GM23338 (cell line): ENCODE results near the gene TAF1B. TPM values are rescaled to one million over a fixed set of nuclear protein-coding genes. Genes with fewer than 3 reads are reported as not detected.

Experiments used
- ATAC-seq: fragments of 200-7000 bp; cut with Tn5 transposase; 3 replicates; pipeline ENCODE4 v1.9.1; 2020
- DNase-seq: peaks from one replicate; pipeline ENCODE4 v3.0.0-alpha.2; 2015; ENCODE audit warnings: low spot score
- H2AFZ ChIP-seq: fragments of 200-600 bp; sonication (generic); 2 replicates; pipeline ENCODE4 v1.8.0; 2016; ENCODE audit warnings: antibody characterized with exemption, mild to moderate bottlenecking, moderate library complexity
- H3F3A ChIP-seq: fragments of 200-600 bp; sonication (generic); replicated peaks from 2 replicates; pipeline ENCODE4 v1.8.0; 2017; ENCODE audit warnings: antibody characterized with exemption, mixed run types, low read depth
- H3K27ac ChIP-seq: fragments of 200-600 bp; sonication (generic); 2 replicates; pipeline ENCODE4 v1.6.1; 2016; ENCODE audit warnings: low read depth
- H3K27me3 ChIP-seq: fragments of 200-600 bp; sonication (generic); 2 replicates; pipeline ENCODE4 v1.8.0; 2016; ENCODE audit warnings: mild to moderate bottlenecking, mixed run types, moderate library complexity; ENCODE audit not compliant: insufficient read depth
- H3K36me3 ChIP-seq: fragments of 200-600 bp; sonication (generic); 2 replicates; pipeline ENCODE4 v1.8.0; 2016; ENCODE audit warnings: mild to moderate bottlenecking; ENCODE audit not compliant: insufficient read depth
- H3K4me1 ChIP-seq: fragments of 200-600 bp; sonication (generic); 2 replicates; pipeline ENCODE4 v1.8.0; 2016; ENCODE audit warnings: mild to moderate bottlenecking, moderate library complexity; ENCODE audit not compliant: insufficient read depth
- H3K4me2 ChIP-seq: fragments of 200-600 bp; sonication (generic); 2 replicates; pipeline ENCODE4 v1.7.1; 2017; ENCODE audit warnings: mixed run types
- H3K4me3 ChIP-seq: fragments of 200-600 bp; sonication (generic); 2 replicates; pipeline ENCODE4 v1.6.1; 2016; ENCODE audit warnings: mixed run types
- H3K79me2 ChIP-seq: fragments of 200-600 bp; sonication (generic); replicated peaks from 2 replicates; pipeline ENCODE4 v1.8.0; 2017; ENCODE audit warnings: mild to moderate bottlenecking; ENCODE audit not compliant: insufficient read depth
- H3K9me2 ChIP-seq: fragments of 200-600 bp; sonication (generic); 2 replicates; pipeline ENCODE4 v1.8.0; 2017; ENCODE audit not compliant: insufficient read depth
- H4K20me1 ChIP-seq: fragments of 200-600 bp; sonication (generic); replicated peaks from 2 replicates; pipeline ENCODE4 v1.8.0; 2017; ENCODE audit warnings: mild to moderate bottlenecking; ENCODE audit not compliant: insufficient read depth
- H3K27ac Mint-ChIP-seq: 2 replicates; pipeline ENCODE4 v1.8.0; 2020; ENCODE audit warnings: inconsistent platforms, mild to moderate bottlenecking, moderate library complexity, mixed read lengths
- H3K27me3 Mint-ChIP-seq: 3 replicates; pipeline ENCODE4 v1.8.0; 2022; ENCODE audit warnings: low read depth, mild to moderate bottlenecking, moderate library complexity, mixed read lengths, inconsistent platforms; ENCODE audit not compliant: insufficient read depth, poor library complexity
- H3K36me3 Mint-ChIP-seq: 3 replicates; pipeline ENCODE4 v1.8.0; 2021; ENCODE audit warnings: low read depth, mild to moderate bottlenecking, inconsistent platforms, moderate library complexity, mixed read lengths
- H3K4me1 Mint-ChIP-seq: 3 replicates; pipeline ENCODE4 v1.8.0; 2020; ENCODE audit warnings: mild to moderate bottlenecking, inconsistent platforms, mixed read lengths
- H3K4me3 Mint-ChIP-seq: 3 replicates; pipeline ENCODE4 v1.8.0; 2021; ENCODE audit warnings: moderate library complexity, mild to moderate bottlenecking, inconsistent platforms, mixed read lengths
- H3K9me3 Mint-ChIP-seq: 3 replicates; pipeline ENCODE4 v1.8.0; 2020; ENCODE audit warnings: moderate library complexity, mild to moderate bottlenecking, inconsistent platforms, mixed read lengths
- CREB1 ChIP-seq: fragments of 250-450 bp; sonication (Bioruptor Pico); IDR thresholded peaks from 2 replicates; pipeline ENCODE4 v1.5.0; 2020; ENCODE audit warnings: low read depth, mild to moderate bottlenecking, moderate library complexity
- EZH2 ChIP-seq: fragments of 200-600 bp; sonication (generic); IDR thresholded peaks from one replicate; pipeline ENCODE4 v1.8.0; 2017; ENCODE audit warnings: antibody characterized with exemption, mild to moderate bottlenecking, low read depth; ENCODE audit not compliant: unreplicated experiment
- EZH2phosphoT487 ChIP-seq: fragments of 200-600 bp; sonication (generic); IDR thresholded peaks from one replicate; pipeline ENCODE4 v1.8.1; 2018; ENCODE audit warnings: antibody characterized with exemption; ENCODE audit not compliant: unreplicated experiment
- JUNB ChIP-seq: IDR thresholded peaks from one replicate; pipeline ENCODE4 v1.6.1; 2016; ENCODE audit warnings: antibody characterized with exemption; ENCODE audit not compliant: unreplicated experiment
- NANOG ChIP-seq: IDR thresholded peaks from 2 replicates; pipeline ENCODE4 v1.6.1; 2016; ENCODE audit warnings: antibody characterized with exemption, borderline replicate concordance
- POLR2AphosphoS5 ChIP-seq: IDR thresholded peaks from 2 replicates; pipeline ENCODE4 v1.6.1; 2016; ENCODE audit warnings: antibody characterized with exemption, low read depth
- STAT1 ChIP-seq: IDR thresholded peaks from one replicate; pipeline ENCODE4 v1.6.1; 2016; ENCODE audit warnings: antibody characterized with exemption; ENCODE audit not compliant: unreplicated experiment
- ZNF114 ChIP-seq: fragments of 250-450 bp; sonication (Bioruptor Pico); IDR thresholded peaks from 2 replicates; pipeline ENCODE4 v1.5.0; 2020; ENCODE audit warnings: mild to moderate bottlenecking, moderate library complexity
- ZNF331 ChIP-seq: fragments of 250-450 bp; sonication (Bioruptor Pico); IDR thresholded peaks from 2 replicates; pipeline ENCODE4 v1.5.0; 2020; ENCODE audit warnings: low read depth, mild to moderate bottlenecking, moderate library complexity
- polyA plus RNA-seq: library from polyadenylated mRNA; unstranded; fragments of >200 nt; fragmentation: Nextera tagmentation; extraction: Ambion mirVana; gene quantifications from 2 replicates; pipeline ENCODE4 v1.2.1, GENCODE V29; 2016
- total RNA-seq: library from RNA; depleted of rRNA; stranded (reverse); fragments of >200 nt; shearing (Covaris generic); gene quantifications from 2 replicates; pipeline ENCODE4 v1.2.3, GENCODE V29; 2014
- TF ChIP-seq, protein P1 (sequence below): IDR thresholded peaks from one replicate; pipeline ENCODE4 v1.6.1; 2018; ENCODE audit warnings: antibody characterized with exemption; ENCODE audit not compliant: unreplicated experiment
- TF ChIP-seq, protein P2 (sequence below): IDR thresholded peaks from 2 replicates; pipeline ENCODE4 v1.6.1; 2016; ENCODE audit warnings: antibody characterized with exemption
- TF ChIP-seq, protein P3 (sequence below), 2 experiments: fragments of 200-600 bp in 1 of 2; sonication (generic) in 1 of 2; conservative IDR thresholded peaks; 2 replicates each; pipeline versions ENCODE4 v1.5.1 to v1.6.1; 2016 to 2017; ENCODE audit warnings: antibody characterized with exemption in 2 of 2, low read depth in 2 of 2, mild to moderate bottlenecking in 2 of 2, moderate library complexity in 1 of 2
- TF ChIP-seq, protein P4 (sequence below): fragments of 250-450 bp; sonication (Bioruptor Pico); IDR thresholded peaks from 2 replicates; pipeline ENCODE4 v1.5.0; 2020; ENCODE audit warnings: mild to moderate bottlenecking, moderate library complexity

TAF1B gene
- total and polyA plus RNA-seq, 2 experiments from 2014 or later: 22.2 to 28.9 TPM

DNA sequence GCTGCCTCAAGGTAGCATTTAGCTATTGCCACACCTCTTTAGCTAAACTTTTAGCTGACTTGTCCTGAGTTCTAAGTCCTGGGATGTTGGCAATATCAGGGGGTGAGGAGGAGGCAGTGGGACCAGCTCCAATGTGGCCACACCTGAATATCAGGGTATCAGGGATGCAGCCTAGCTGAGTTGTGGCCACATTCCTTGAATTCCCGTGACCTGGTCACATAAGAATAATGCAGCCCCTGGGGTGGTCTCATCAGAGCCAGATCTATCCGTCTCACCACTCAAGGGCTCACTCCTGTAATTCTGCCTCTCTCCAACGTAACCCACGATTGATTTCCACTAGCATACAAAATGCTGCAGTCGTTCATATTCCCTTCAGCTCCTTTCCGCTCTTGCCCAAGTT, 11.6 kb upstream of the TAF1B start:
- H3K9me2 ChIP-seq: no peaks in the 10 kb centered on the region
- no peak overlapping the region for H3K4me3 ChIP-seq
- no peaks in the 10 kb centered on the region for H3F3A ChIP-seq
- H3K79me2 ChIP-seq: no peaks in the 10 kb centered on the region
- H2AFZ ChIP-seq: no peak overlapping the region
- Mint-ChIP-seq H3K27ac (no peak overlapping the region), H3K4me1 (peaks cover 8% of the 10 kb centered on the region), H3K36me3 (no peaks in the 10 kb centered on the region), H3K4me3 (no peak overlapping the region), H3K9me3 (no peaks in the 10 kb centered on the region), H3K27me3 (peaks cover 2% of the 10 kb centered on the region)
- H3K4me1 ChIP-seq: 0 out of 2 replicates have a peak, but pooled peaks cover 7% of the 10 kb centered on the region
- no peaks in the 10 kb centered on the region for H3K36me3 ChIP-seq
- peak; percentile 82 for ATAC-seq
- TF ChIP-seq EZH2phosphoT487: no peak
- no peak for TF ChIP-seq ZNF331 (CRISPR knock-in tag)
- TF ChIP-seq POLR2AphosphoS5: no peak
- TF ChIP-seq, protein P1, sequence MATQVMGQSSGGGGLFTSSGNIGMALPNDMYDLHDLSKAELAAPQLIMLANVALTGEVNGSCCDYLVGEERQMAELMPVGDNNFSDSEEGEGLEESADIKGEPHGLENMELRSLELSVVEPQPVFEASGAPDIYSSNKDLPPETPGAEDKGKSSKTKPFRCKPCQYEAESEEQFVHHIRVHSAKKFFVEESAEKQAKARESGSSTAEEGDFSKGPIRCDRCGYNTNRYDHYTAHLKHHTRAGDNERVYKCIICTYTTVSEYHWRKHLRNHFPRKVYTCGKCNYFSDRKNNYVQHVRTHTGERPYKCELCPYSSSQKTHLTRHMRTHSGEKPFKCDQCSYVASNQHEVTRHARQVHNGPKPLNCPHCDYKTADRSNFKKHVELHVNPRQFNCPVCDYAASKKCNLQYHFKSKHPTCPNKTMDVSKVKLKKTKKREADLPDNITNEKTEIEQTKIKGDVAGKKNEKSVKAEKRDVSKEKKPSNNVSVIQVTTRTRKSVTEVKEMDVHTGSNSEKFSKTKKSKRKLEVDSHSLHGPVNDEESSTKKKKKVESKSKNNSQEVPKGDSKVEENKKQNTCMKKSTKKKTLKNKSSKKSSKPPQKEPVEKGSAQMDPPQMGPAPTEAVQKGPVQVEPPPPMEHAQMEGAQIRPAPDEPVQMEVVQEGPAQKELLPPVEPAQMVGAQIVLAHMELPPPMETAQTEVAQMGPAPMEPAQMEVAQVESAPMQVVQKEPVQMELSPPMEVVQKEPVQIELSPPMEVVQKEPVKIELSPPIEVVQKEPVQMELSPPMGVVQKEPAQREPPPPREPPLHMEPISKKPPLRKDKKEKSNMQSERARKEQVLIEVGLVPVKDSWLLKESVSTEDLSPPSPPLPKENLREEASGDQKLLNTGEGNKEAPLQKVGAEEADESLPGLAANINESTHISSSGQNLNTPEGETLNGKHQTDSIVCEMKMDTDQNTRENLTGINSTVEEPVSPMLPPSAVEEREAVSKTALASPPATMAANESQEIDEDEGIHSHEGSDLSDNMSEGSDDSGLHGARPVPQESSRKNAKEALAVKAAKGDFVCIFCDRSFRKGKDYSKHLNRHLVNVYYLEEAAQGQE: no peak
- TF ChIP-seq JUNB: no peak
- no peak for TF ChIP-seq ZNF114 (CRISPR knock-in tag)
- TF ChIP-seq CREB1 (CRISPR knock-in tag): no peak
- TF ChIP-seq, protein P2, sequence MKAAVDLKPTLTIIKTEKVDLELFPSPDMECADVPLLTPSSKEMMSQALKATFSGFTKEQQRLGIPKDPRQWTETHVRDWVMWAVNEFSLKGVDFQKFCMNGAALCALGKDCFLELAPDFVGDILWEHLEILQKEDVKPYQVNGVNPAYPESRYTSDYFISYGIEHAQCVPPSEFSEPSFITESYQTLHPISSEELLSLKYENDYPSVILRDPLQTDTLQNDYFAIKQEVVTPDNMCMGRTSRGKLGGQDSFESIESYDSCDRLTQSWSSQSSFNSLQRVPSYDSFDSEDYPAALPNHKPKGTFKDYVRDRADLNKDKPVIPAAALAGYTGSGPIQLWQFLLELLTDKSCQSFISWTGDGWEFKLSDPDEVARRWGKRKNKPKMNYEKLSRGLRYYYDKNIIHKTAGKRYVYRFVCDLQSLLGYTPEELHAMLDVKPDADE: no peak
- TF ChIP-seq, protein P3, sequence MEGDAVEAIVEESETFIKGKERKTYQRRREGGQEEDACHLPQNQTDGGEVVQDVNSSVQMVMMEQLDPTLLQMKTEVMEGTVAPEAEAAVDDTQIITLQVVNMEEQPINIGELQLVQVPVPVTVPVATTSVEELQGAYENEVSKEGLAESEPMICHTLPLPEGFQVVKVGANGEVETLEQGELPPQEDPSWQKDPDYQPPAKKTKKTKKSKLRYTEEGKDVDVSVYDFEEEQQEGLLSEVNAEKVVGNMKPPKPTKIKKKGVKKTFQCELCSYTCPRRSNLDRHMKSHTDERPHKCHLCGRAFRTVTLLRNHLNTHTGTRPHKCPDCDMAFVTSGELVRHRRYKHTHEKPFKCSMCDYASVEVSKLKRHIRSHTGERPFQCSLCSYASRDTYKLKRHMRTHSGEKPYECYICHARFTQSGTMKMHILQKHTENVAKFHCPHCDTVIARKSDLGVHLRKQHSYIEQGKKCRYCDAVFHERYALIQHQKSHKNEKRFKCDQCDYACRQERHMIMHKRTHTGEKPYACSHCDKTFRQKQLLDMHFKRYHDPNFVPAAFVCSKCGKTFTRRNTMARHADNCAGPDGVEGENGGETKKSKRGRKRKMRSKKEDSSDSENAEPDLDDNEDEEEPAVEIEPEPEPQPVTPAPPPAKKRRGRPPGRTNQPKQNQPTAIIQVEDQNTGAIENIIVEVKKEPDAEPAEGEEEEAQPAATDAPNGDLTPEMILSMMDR (conservative IDR thresholded peaks at IDR 0.05; ENCODE audit: low read depth in 2 of 2): no peak
- TF ChIP-seq, protein P4, sequence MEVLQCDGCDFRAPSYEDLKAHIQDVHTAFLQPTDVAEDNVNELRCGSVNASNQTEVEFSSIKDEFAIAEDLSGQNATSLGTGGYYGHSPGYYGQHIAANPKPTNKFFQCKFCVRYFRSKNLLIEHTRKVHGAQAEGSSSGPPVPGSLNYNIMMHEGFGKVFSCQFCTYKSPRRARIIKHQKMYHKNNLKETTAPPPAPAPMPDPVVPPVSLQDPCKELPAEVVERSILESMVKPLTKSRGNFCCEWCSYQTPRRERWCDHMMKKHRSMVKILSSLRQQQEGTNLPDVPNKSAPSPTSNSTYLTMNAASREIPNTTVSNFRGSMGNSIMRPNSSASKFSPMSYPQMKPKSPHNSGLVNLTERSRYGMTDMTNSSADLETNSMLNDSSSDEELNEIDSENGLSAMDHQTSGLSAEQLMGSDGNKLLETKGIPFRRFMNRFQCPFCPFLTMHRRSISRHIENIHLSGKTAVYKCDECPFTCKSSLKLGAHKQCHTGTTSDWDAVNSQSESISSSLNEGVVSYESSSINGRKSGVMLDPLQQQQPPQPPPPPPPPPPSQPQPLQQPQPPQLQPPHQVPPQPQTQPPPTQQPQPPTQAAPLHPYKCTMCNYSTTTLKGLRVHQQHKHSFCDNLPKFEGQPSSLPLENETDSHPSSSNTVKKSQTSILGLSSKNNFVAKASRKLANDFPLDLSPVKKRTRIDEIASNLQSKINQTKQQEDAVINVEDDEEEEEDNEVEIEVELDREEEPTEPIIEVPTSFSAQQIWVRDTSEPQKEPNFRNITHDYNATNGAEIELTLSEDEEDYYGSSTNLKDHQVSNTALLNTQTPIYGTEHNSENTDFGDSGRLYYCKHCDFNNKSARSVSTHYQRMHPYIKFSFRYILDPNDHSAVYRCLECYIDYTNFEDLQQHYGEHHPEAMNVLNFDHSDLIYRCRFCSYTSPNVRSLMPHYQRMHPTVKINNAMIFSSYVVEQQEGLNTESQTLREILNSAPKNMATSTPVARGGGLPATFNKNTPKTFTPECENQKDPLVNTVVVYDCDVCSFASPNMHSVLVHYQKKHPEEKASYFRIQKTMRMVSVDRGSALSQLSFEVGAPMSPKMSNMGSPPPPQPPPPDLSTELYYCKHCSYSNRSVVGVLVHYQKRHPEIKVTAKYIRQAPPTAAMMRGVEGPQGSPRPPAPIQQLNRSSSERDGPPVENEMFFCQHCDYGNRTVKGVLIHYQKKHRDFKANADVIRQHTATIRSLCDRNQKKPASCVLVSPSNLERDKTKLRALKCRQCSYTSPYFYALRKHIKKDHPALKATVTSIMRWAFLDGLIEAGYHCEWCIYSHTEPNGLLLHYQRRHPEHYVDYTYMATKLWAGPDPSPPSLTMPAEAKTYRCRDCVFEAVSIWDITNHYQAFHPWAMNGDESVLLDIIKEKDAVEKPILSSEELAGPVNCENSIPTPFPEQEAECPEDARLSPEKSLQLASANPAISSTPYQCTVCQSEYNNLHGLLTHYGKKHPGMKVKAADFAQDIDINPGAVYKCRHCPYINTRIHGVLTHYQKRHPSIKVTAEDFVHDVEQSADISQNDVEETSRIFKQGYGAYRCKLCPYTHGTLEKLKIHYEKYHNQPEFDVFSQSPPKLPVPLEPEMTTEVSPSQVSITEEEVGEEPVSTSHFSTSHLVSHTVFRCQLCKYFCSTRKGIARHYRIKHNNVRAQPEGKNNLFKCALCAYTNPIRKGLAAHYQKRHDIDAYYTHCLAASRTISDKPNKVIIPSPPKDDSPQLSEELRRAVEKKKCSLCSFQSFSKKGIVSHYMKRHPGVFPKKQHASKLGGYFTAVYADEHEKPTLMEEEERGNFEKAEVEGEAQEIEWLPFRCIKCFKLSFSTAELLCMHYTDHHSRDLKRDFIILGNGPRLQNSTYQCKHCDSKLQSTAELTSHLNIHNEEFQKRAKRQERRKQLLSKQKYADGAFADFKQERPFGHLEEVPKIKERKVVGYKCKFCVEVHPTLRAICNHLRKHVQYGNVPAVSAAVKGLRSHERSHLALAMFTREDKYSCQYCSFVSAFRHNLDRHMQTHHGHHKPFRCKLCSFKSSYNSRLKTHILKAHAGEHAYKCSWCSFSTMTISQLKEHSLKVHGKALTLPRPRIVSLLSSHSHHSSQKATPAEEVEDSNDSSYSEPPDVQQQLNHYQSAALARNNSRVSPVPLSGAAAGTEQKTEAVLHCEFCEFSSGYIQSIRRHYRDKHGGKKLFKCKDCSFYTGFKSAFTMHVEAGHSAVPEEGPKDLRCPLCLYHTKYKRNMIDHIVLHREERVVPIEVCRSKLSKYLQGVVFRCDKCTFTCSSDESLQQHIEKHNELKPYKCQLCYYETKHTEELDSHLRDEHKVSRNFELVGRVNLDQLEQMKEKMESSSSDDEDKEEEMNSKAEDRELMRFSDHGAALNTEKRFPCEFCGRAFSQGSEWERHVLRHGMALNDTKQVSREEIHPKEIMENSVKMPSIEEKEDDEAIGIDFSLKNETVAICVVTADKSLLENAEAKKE (CRISPR knock-in tag): no peak
- TF ChIP-seq EZH2: no peak
- no peak for TF ChIP-seq STAT1
- TF ChIP-seq NANOG: no peak
- no peaks in the 10 kb centered on the region for H3K27me3 ChIP-seq
- no peaks in the 10 kb centered on the region for H4K20me1 ChIP-seq
- H3K4me2 ChIP-seq: no peak overlapping the region
- DNase-seq: peak; percentile 63
- H3K27ac ChIP-seq: no peak overlapping the region
